ENCODE data around the gene SLC19A2. TPM values are rescaled to one million over a fixed set of nuclear protein-coding genes. Genes with fewer than 3 reads are reported as not detected.
"Not testable (repeated sequence)": the region's sequence is repeated elsewhere in the genome, so short reads cannot be mapped to it uniquely, and the experiment has no call there.

SLC19A2 gene, protein sequence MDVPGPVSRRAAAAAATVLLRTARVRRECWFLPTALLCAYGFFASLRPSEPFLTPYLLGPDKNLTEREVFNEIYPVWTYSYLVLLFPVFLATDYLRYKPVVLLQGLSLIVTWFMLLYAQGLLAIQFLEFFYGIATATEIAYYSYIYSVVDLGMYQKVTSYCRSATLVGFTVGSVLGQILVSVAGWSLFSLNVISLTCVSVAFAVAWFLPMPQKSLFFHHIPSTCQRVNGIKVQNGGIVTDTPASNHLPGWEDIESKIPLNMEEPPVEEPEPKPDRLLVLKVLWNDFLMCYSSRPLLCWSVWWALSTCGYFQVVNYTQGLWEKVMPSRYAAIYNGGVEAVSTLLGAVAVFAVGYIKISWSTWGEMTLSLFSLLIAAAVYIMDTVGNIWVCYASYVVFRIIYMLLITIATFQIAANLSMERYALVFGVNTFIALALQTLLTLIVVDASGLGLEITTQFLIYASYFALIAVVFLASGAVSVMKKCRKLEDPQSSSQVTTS
- 9.3 TPM for polyA plus RNA-seq (2013, experiment 1 of 2)
- 9.6 TPM for polyA plus RNA-seq (2013, experiment 2 of 2)

DNA sequence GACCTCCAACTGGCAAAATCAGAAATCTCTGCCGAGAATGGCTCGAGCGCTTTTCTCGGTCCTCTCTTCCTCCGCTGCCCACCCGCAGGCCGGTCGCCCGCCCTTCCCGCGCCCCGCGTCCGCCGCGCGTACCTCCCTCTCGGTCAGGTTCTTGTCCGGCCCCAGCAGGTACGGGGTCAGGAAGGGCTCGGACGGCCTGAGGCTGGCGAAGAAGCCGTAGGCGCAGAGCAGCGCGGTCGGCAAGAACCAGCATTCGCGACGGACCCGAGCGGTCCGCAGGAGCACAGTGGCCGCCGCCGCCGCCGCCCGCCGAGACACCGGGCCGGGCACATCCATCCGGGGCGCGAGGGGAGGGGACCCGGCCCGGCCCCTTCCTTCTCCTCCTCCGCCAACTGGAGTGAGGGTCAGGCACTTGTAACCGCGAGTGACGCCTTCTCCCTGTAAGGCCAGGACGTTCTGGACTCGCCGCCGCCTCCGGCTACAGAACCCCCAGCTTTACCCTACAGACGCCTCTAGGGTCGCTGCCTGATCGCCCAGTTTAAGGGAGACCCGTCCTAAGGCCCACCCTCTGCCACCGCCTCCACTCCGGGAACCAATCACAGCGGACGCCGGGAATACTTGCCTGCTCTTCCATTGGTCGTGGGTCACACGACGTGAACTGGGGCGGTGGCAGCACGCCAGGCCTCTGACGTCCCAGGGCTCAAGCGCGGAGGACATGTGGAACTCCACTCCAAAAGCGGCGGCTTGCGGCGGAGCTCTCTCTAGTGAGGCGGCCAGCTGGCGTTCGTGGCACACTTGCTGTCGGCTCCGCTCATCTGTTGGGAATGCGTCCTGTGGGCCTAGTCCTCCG lies at the start of gene SLC19A2:
SLC19A2 (minus strand) TSS at position 514 of the 850 bp plus-strand sequence; CDS start at position 336, 178 bp downstream.
- H3K4me1 ChIP-seq (ENCODE audit: control insufficient read depth, insufficient read depth, low read length, poor library complexity, severe bottlenecking): peaks cover 8% of the 10 kb centered on the region
- no peaks in the 10 kb centered on the region for H3K36me3 ChIP-seq (ENCODE audit: control insufficient read depth, insufficient read depth, low read length)
- H3K27ac ChIP-seq (ENCODE audit: low read depth, low read length, severe bottlenecking): peak within 1 kb of the TSS; percentile 98
- H3K9me3 ChIP-seq (ENCODE audit: control insufficient read depth, low read length): no peaks in the 10 kb centered on the region
- WGBS, 2 experiments (ENCODE audit: insufficient coverage in 2 of 2): 0 to 1% methylated on average over 55 to 66 of the region's 85 CpGs
- H3K4me3 ChIP-seq (ENCODE audit: extremely low read depth, insufficient read depth, low read length, poor library complexity, severe bottlenecking): peak within 1 kb of the TSS; percentile 73

DNA sequence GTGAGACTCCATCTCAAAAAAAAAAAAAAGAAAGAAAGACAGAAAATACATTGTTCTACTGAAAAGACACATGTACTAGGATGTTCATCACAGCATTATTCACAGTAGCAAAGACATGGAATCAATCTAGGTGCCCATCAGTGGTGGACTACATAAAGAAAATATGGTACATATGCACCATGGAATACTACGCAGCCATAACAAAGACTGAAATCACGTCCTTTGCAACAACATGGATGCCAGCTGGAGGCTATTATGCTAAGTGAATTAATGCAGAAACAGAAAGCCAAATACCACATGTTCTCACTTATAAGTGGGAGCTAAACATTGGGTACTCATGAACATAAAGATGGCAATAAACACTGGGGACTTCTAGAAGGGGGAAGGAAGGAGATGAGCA lies 48.9 kb upstream of the SLC19A2 start:
- Histone ChIP-seq H3K4me1 (ENCODE audit: control insufficient read depth, insufficient read depth, low read length, poor library complexity, severe bottlenecking) (no peaks in the 10 kb centered on the region), H3K9me3 (ENCODE audit: control insufficient read depth, low read length) (no peaks in the 10 kb centered on the region), H3K27ac (ENCODE audit: low read depth, low read length, severe bottlenecking) (no peak overlapping the region), H3K4me3 (ENCODE audit: extremely low read depth, insufficient read depth, low read length, poor library complexity, severe bottlenecking) (no peak overlapping the region), H3K36me3 (ENCODE audit: control insufficient read depth, insufficient read depth, low read length) (no peaks in the 10 kb centered on the region)
- 83% methylated on average over 1 of the region's 2 CpGs; no CpG with 5 or more reads in 1 of the 2 experiments for WGBS, 2 experiments (ENCODE audit: insufficient coverage in 2 of 2)

DNA sequence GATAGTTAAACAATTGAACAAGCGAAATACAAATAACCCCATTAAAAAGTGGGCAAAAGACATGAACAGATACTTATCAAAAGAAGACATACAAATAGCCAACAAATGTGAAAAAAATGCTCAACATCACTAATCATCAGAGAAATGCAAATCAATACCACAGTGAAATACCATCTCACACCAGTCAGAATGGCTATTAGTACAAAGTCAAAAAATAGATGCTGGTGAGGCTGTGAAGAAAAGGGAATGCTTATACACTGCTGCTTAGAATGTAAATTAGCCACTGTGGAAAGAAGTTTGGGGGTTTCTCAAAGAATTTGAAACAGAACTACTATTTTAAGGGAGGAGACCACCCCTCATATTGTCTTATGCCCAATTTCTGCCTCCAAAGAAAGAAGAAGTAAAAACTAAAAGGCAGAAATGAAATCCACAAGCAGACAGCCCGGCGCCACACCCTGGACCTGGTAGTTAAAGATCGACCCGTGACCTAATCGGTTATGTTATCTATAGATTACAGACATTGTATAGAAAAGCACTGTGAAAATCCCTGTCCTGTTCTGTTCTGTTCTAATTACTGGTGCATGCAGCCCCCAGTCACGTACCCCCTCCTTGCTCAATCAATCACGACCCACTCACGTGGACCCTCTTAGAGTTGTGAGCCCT lies 47.9 kb upstream of the SLC19A2 start:
- H3K36me3 ChIP-seq (ENCODE audit: control insufficient read depth, insufficient read depth, low read length); H3K9me3 ChIP-seq (ENCODE audit: control insufficient read depth, low read length); H3K4me3 ChIP-seq (ENCODE audit: extremely low read depth, insufficient read depth, low read length, poor library complexity, severe bottlenecking); H3K4me1 ChIP-seq (ENCODE audit: control insufficient read depth, insufficient read depth, low read length, poor library complexity, severe bottlenecking); H3K27ac ChIP-seq (ENCODE audit: low read depth, low read length, severe bottlenecking): not testable (repeated sequence)
- 96 to 100% methylated on average over 2 to 5 of the region's 9 CpGs for WGBS, 2 experiments (ENCODE audit: insufficient coverage in 2 of 2)

DNA sequence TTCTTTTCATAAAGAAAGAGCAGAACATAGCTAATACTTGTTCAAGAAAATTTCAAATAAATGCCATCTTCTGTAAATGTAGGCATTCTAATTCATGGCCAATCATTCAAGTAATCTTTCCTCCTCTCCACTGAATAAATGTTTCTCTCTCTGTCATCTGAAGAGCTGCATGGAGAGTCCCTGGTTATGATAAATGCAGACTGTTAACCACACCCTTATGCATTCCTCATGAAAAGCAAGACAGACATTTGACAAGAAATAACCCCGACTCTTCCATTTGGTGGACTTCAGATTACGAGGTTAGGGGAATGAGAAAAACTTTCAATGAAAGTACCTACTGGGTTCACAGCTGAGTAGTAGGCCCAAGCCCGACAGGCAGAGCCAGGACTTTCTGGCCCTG lies 44.7 kb upstream of the SLC19A2 start:
- Histone ChIP-seq H3K4me3 (ENCODE audit: extremely low read depth, insufficient read depth, low read length, poor library complexity, severe bottlenecking) (no peak overlapping the region), H3K36me3 (ENCODE audit: control insufficient read depth, insufficient read depth, low read length) (no peaks in the 10 kb centered on the region), H3K27ac (ENCODE audit: low read depth, low read length, severe bottlenecking) (no peak overlapping the region), H3K4me1 (ENCODE audit: control insufficient read depth, insufficient read depth, low read length, poor library complexity, severe bottlenecking) (peaks cover 5% of the 10 kb centered on the region), H3K9me3 (ENCODE audit: control insufficient read depth, low read length) (no peaks in the 10 kb centered on the region)
- 78 to 81% methylated on average over 3 of the region's 3 CpGs for WGBS, 2 experiments (ENCODE audit: insufficient coverage in 2 of 2)

DNA sequence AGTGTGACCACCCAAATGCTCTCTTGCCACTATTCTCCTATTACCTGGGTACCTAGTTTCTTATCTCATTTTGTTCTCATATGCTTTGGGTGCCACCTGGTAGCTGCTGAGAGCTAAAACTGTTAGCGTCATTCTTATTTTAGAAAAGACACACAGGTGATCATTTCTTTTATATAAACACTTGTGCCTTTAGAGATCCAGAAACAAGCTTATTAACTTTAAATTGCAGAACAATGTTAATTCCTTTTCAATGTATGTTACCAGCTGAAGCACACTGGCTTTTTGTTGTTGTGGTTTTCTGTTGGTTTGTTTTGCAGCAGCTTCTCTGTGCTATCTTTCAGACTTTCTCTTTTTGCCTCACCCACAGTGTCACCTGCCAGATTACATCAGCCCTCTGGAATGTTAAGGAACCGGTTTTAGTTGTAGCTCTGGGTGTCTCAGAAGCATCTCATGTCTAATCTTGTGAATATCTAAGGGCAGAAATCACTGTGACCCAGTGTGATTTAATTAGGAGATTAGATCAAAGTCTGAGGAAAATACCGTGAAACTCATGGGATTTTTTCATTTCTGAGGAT lies 43.4 kb upstream of the SLC19A2 start:
- Histone ChIP-seq H3K4me3 (ENCODE audit: extremely low read depth, insufficient read depth, low read length, poor library complexity, severe bottlenecking) (no peak overlapping the region), H3K27ac (ENCODE audit: low read depth, low read length, severe bottlenecking) (no peak overlapping the region), H3K4me1 (ENCODE audit: control insufficient read depth, insufficient read depth, low read length, poor library complexity, severe bottlenecking) (peaks cover 5% of the 10 kb centered on the region), H3K9me3 (ENCODE audit: control insufficient read depth, low read length) (no peaks in the 10 kb centered on the region), H3K36me3 (ENCODE audit: control insufficient read depth, insufficient read depth, low read length) (no peaks in the 10 kb centered on the region)
- whole genome bisulfite sequencing, 2 experiments (ENCODE audit: insufficient coverage in 2 of 2): 26 to 60% methylated on average over 2 to 3 of the region's 3 CpGs

DNA sequence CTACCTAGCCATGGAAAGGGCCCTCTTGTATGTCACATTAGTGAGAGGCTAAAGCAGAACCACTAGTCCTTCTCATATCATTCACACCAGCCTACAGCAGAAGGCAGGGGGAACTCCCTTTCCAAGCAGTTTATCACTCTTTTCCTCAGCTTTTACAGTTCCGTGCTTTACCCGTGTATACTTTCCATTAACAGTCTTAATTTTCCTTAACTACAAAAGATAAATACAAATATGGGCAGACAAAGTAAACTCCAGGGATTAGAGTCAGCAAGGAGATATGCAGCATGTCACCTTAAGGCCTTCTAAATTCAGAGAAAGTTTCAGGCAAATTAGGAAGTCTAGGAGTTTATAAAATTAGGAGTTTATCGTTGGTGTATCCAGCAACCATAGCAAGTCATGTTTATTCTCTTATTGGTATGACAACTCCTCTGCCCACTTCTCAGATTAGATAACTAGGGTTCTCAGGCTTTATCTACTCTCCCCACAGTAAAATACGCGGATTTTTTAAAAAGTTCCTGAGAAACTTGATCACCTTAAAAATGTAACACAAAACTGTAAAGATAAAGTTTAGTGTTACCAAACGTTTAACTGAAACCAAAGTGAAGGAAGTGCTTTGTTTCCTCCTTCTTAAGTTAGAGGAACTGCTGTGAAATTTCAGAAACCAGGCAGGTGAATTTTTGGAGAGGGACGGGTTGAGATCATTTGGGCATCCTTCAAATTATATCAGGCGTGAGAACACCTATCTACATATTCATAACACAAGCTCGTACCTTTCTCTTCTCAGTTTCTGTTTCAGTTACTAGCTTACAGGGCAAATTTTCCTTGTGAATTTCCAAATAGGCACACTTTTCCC lies 42.7 kb upstream of the SLC19A2 start:
- Histone ChIP-seq H3K27ac (ENCODE audit: low read depth, low read length, severe bottlenecking) (no peak overlapping the region), H3K36me3 (ENCODE audit: control insufficient read depth, insufficient read depth, low read length) (no peaks in the 10 kb centered on the region), H3K4me3 (ENCODE audit: extremely low read depth, insufficient read depth, low read length, poor library complexity, severe bottlenecking) (no peak overlapping the region), H3K9me3 (ENCODE audit: control insufficient read depth, low read length) (no peaks in the 10 kb centered on the region), H3K4me1 (ENCODE audit: control insufficient read depth, insufficient read depth, low read length, poor library complexity, severe bottlenecking) (peaks cover 5% of the 10 kb centered on the region)
- WGBS, 2 experiments (ENCODE audit: insufficient coverage in 2 of 2): 61 to 68% methylated on average over 4 to 5 of the region's 9 CpGs

DNA sequence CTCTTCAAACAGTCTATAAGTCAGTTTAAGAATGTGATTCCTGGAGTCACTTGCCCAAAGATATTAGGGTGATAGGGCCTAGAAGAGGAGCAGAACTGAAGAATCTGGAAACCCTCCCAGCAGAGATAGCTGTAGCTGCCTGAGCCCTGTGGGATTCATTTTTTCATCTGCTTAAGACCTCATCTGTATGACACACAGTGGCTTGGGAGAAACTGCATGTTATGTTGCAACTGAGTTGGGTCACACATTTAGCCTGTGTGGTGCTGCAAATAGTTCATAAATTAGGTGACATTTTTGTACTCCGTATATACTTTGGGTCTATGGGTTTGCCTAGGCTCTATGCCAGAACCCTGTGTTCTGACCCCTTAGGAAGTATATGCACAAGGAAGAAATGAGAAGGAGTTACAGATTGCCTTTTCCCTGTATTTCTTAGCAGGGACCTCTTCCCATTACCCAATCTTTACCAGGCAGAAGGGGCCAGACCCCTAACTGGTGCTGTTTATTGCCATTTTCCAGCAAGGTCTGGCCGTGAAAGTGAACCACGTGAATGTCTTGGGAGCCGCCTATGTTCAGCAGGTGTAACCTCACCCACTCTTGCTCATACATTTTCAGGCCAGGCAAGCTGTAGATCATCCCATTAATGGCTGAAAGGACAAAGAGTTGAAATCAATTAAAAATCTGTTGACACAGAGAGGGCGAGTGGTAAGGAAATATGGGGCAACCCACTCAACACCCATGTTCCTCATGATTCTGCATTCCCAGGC lies 41.9 kb upstream of the SLC19A2 start:
- no peak overlapping the region for H3K4me3 ChIP-seq (ENCODE audit: extremely low read depth, insufficient read depth, low read length, poor library complexity, severe bottlenecking)
- peaks cover 5% of the 10 kb centered on the region for H3K4me1 ChIP-seq (ENCODE audit: control insufficient read depth, insufficient read depth, low read length, poor library complexity, severe bottlenecking)
- no peaks in the 10 kb centered on the region for H3K36me3 ChIP-seq (ENCODE audit: control insufficient read depth, insufficient read depth, low read length)
- H3K9me3 ChIP-seq (ENCODE audit: control insufficient read depth, low read length): no peaks in the 10 kb centered on the region
- WGBS, 2 experiments (ENCODE audit: insufficient coverage in 2 of 2): 91 to 94% methylated on average over 4 of the region's 5 CpGs
- H3K27ac ChIP-seq (ENCODE audit: low read depth, low read length, severe bottlenecking): no peak overlapping the region

DNA sequence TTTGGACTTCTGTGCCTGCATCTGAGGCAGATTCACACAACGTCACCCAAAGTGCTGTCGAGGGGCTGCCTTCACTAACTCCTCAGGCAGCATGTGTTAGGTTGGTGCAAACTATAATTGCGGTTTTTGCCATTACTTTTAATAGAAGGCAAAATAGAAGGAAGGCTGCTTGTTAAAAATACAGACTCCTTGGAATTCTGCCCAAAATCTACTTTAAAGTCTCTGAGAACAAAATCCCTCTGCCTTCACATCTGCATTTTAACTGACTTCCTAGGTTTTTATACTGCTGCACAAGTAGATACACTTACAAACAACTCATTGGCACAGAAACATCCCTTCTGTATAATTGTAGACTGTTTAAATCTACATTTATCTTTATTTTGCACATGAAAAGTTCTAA lies 41.3 kb upstream of the SLC19A2 start:
- WGBS, 2 experiments (ENCODE audit: insufficient coverage in 2 of 2): no CpG with 5 or more reads among the region's 3 CpGs
- Histone ChIP-seq H3K36me3 (ENCODE audit: control insufficient read depth, insufficient read depth, low read length) (no peaks in the 10 kb centered on the region), H3K27ac (ENCODE audit: low read depth, low read length, severe bottlenecking) (no peak overlapping the region), H3K4me1 (ENCODE audit: control insufficient read depth, insufficient read depth, low read length, poor library complexity, severe bottlenecking) (peaks cover 5% of the 10 kb centered on the region), H3K9me3 (ENCODE audit: control insufficient read depth, low read length) (no peaks in the 10 kb centered on the region), H3K4me3 (ENCODE audit: extremely low read depth, insufficient read depth, low read length, poor library complexity, severe bottlenecking) (no peak overlapping the region)

DNA sequence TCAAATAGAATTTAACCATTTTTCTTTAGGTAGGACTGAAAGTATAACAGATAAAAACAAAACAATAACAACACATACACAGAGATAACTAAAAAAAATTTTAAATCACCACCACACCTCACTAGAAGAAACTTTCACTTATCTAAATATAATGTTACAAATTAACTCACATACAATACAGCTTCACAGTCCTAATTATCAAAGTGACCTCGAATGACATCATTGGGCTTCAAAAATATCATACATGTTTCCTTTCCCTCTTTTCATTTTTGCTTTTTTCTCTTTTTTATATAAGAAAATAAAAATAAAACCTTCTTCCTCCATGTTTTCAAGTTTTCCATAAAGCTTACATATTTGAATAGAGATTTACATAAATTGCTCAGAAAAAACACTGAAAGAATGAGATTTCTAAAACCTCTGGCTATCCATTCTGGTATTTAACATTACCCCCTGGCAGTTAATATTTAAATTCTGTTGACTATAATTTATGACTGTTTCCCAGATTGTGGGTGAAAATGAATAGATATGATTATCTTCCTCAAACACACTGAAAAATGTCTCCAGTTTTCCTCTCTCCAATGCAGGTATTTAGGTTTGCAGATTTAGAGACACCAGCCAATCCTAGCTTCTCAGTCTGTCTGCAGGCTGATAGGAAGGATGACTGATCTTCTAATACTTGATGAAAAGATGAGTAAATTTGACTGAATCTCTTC lies 40.5 kb upstream of the SLC19A2 start:
- Histone ChIP-seq H3K4me1 (ENCODE audit: control insufficient read depth, insufficient read depth, low read length, poor library complexity, severe bottlenecking) (peaks cover 5% of the 10 kb centered on the region), H3K4me3 (ENCODE audit: extremely low read depth, insufficient read depth, low read length, poor library complexity, severe bottlenecking) (no peak overlapping the region), H3K9me3 (ENCODE audit: control insufficient read depth, low read length) (no peaks in the 10 kb centered on the region), H3K36me3 (ENCODE audit: control insufficient read depth, insufficient read depth, low read length) (no peaks in the 10 kb centered on the region), H3K27ac (ENCODE audit: low read depth, low read length, severe bottlenecking) (no peak overlapping the region)
- WGBS, 2 experiments (ENCODE audit: insufficient coverage in 2 of 2): no CpG with 5 or more reads among the region's 1 CpG
